GM08714 (cell line): ENCODE data around the gene CARHSP1.
"Not testable (repeated sequence)": the region's sequence is repeated elsewhere in the genome, so short reads cannot be mapped to it uniquely, and the experiment has no call there.

Experiments used
- H3K4me3 ChIP-seq: fragments of 200-500 bp; sonication (Bioruptor generic); 2 replicates; pipeline ENCODE4 v1.5.1; 2014; ENCODE audit warnings: mild to moderate bottlenecking, low read length, inconsistent platforms
- ZNF274 ChIP-seq: IDR thresholded peaks from 2 replicates; pipeline ENCODE4 v1.6.1; 2012; ENCODE audit warnings: mild to moderate bottlenecking, low read depth, low read length

Gene CARHSP1

DNA sequence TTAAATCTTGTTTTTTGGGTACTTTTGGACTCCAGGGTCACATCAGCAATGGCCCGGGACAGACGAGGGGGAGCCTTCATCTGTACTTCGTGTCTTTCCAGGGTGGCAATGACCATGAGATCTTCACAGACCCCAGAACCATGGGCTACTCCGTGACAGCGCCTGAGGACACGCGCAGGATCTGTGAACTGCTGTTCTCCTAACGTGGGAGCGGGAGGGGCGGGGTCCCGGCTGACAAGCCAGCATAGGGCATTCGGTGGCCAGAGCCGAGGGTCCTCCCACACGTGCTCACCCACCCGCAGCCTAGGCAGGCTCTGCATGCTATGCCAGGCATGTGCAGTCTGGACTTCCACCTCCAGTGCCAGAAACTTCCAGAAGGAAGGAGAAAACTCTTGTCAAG lies 21.2 kb downstream of the CARHSP1 start:
- no peak overlapping the region for H3K4me3 ChIP-seq
- no peak for TF ChIP-seq ZNF274

DNA sequence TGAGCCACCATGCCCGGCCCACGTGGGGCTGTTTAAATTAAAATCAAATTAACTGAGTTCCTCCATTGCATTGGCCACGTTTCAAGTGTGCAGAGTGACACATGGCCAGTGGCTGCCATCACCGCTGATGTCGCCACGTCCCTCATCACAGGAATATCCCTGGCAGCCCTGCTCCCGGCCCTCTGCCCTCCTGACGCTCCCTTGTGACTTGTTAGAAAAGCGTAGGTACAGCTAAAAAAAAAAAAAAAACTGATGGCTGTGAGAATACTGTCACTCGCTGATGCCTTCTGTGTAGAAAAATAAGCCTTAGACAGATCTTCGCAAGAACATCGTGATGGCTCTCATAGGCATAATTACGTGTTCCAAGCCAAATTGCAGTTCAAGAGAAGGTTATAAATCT lies 21.7 kb downstream of the CARHSP1 start:
- no peak for TF ChIP-seq ZNF274
- no peak overlapping the region for H3K4me3 ChIP-seq

GRCh38 chr16:8846401-8846932 lies 22.3 kb downstream of the CARHSP1 start:
- TF ChIP-seq ZNF274 = no peak
- H3K4me3 ChIP-seq = no peak overlapping the region

GRCh38 chr16:8845699-8846298 lies 23.0 kb downstream of the CARHSP1 start:
- H3K4me3 ChIP-seq = no peak overlapping the region
- no peak for TF ChIP-seq ZNF274

- H3K4me3 ChIP-seq = not testable (repeated sequence)
Measured at GRCh38 chr16:8843296-8843695, 25.5 kb downstream of the CARHSP1 start.

- H3K4me3 ChIP-seq = not testable (repeated sequence)
Measured at GRCh38 chr16:8842016-8842415, 26.8 kb downstream of the CARHSP1 start.

DNA sequence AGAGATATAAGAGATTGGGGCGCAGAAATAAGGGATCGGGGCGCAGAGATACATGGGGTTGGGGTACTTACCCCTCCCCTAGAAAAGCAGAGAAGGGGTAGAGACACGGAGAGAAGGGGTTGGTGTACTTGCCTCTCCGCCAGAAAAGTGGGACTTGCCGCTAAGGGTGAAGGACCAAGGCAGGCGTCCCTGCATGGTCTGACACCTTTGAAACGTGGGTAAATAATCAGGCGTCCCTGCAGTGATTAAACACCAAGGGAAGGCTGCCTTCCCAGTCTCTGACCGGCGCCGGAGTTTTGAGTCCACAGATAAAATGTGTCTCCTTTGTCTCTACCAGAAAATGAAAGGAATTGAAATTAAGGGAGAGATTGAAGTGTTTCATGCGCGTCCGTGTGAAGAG lies 31.2 kb downstream of the CARHSP1 start:
- not testable (repeated sequence) for H3K4me3 ChIP-seq

DNA sequence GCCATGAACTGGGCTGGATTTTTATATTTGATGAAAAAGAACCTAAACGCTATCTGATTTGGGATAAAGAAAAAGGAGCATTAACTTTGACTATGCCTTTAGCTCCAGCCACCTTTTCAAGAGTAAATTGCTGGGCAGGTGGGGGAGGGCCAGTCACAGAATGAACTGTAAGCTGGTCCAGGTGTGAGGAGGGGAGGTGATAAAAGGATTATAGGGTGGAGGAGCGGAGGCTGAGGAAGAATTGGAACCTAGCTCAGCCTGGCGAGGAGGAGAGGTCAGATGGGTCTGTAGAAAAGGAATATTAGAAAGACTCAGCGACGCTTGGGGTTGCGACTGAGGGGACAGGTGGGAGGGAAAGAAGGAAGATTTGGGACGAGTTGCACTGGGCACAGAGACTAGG lies 32.0 kb downstream of the CARHSP1 start:
- not testable (repeated sequence) for H3K4me3 ChIP-seq

GRCh38 chr16:8832717-8833105 lies 36.1 kb downstream of the CARHSP1 start:
- H3K4me3 ChIP-seq = no peak overlapping the region
- no peak for TF ChIP-seq ZNF274

DNA sequence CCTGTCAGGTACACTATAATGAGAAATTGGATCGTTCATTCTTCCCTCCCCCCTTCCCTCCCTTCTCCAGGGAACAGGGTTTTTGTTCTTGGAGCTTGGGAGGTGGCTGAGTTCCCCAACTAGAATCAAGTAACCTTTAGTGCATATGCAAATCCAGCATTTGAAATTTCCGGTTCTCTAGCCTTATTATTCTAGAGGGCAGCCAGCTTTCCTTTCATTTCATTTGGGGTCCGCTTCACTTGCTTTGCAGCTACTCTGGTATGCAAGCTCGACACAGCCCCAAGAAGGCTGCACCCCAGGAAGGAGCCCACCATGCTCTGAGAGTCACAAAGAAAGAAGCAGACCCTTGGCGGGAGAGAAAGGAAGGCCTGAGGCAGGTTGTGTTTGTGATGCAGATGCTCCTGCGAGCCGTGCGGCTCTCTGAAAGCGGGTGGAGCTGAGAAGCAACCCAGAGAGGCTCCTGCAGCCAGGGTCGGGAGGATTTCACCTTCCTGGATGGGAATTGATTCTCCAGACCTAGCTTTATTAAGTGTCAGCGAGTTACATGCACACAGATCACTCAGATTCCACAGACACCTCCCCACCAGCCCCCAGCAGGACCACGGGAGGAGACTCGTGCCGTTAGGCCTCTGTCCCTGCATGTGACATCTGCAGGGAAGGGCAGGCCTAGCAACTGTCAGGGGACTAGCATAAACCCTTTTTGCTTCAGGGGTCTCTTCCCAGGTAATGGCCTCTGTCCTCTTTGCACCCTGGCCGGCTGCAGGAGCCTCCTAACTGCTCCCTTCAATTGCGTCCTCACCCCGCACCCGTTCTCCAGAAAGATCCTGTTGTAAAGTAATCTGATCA lies 36.7 kb downstream of the CARHSP1 start:
- H3K4me3 ChIP-seq = no peak overlapping the region

DNA sequence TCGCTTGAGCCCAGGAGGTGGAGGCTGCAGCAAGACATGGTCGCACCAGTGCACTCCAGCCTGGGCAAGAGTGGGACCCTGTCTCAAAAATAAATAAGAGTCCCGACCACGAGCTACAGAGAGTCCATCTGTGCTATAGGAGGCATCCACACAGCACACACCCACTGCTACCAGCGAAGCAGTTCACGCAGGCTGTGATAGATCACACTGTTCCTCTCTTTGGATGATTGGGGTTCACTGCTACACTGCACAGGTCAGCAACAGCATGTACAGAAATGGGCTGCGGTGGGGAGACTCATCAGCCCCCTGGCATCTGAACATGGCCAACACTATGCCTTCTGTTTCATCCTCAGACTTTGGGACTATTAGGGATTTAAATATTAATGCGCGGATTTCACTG lies 37.4 kb downstream of the CARHSP1 start:
- no peak for TF ChIP-seq ZNF274

More for the DNA sequence above, 36.7 kb downstream of the CARHSP1 start:
- no peak for TF ChIP-seq ZNF274

DNA sequence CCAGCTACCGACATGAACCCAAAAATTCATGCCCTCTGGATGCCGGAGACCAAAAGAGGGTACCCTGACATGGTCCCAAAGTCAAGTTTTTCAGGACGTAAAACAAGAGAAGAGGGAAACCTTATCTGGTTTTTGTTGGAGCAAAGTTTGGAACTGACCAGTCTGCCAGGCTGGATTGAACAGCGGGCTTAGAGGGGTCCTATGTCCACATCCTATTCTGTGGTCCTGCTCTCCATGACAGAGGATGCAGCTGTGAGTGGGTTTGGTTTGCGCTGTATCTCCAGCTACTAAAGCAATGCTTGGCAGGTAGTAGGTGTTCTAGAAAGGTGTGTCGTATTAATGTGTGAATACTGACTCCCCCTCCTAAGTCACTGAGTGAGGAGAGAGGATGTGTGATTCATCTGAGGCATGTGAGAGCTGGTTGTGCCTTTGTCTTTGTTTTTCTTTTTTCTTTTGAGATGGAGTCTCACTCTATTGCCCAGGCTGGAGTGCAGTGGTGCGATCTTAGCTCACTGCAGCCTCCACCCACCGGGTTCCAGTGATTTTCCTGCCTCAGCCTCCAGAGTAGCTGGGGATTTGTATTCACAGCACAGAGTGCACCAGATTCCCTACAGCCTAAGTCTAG lies 40.2 kb downstream of the CARHSP1 start:
- TF ChIP-seq ZNF274 = no peak
- no peak overlapping the region for H3K4me3 ChIP-seq

More for the DNA sequence above, 37.4 kb downstream of the CARHSP1 start:
- no peak overlapping the region for H3K4me3 ChIP-seq

DNA sequence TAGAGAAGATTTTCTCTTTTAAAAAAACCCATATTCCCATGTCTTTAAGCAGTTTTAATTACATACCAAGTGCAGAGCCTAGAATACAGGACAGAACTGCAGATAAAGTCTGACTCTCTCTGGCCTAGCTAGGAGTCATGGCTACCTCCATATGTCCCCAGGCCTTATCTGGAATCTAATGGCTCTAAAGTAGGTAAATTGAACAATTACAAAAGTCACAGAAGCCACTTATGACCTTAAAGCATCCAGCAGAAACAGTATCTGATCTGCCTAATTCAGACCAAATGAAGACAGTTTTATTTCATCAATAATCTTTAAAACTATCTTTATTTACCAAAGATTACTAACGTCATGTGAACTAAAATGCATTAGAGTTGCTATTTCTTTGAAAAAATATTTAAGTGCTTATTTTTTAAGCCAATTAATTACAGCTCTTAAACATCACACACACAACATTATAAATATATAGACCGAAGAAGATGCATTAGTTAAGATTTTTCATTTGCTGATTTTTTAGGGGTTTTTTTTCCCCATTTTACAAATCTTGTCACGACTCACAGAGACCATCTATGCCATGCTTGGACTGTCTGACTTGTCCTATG lies 42.4 kb downstream of the CARHSP1 start:
- no peak for TF ChIP-seq ZNF274

DNA sequence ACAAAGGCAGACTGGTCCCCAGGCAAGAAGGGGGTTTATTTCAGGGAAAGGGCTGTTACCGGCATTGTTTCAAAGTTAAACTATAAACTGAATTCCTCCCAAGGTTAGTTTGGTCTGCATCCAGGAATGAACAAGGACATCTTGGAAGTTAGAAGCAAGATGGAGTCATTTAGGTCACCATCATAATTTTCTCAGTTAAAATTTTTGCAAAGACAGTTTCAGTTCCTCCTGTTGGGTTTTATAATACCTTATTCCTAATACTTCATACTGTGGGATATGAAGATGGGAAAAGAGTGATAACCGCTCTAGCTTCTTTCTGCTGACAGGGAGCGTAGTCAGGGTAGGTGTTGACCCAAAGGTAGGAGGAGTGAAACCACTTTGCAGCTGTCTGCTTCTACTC lies 46.4 kb downstream of the CARHSP1 start:
- H3K4me3 ChIP-seq = no peak overlapping the region
- no peak for TF ChIP-seq ZNF274

More for the DNA sequence above, 42.4 kb downstream of the CARHSP1 start:
- H3K4me3 ChIP-seq = no peak overlapping the region
